HG03520 (cell line): Measurements from ENCODE around the gene SHF.
A peak's percentile ranks its signal among the peaks of the same experiment; 100 is the strongest.

Experiments used
- ATAC-seq: cut with Tn5 transposase; IDR thresholded peaks from one replicate; pipeline ENCODE4 v1.9.1; 2021; ENCODE audit warnings: mild to moderate bottlenecking, moderate library complexity; ENCODE audit not compliant: unreplicated experiment

Gene SHF

GRCh38 chr15:45200001-45200798, 12.4 kb upstream of the SHF start:
- ATAC-seq: peak; percentile 40

GRCh38 chr15:45199136-45199810, 11.5 kb upstream of the SHF start:
- ATAC-seq: peak; percentile 12

GRCh38 chr15:45198337-45199135, 10.8 kb upstream of the SHF start:
- peak; percentile 50 for ATAC-seq

- no peak for ATAC-seq
Observed at GRCh38 chr15:45197512-45197911, 9.7 kb upstream of the SHF start.

GRCh38 chr15:45187578-45187893, 230 bp downstream of the SHF start:
- ATAC-seq: no peak

- no peak for ATAC-seq
Observed at GRCh38 chr15:45186771-45187577, 792 bp downstream of the SHF start.

- ATAC-seq: no peak
Observed at GRCh38 chr15:45185903-45186770, 1.6 kb downstream of the SHF start.

GRCh38 chr15:45185069-45185779, 2.5 kb downstream of the SHF start:
- ATAC-seq: no peak

GRCh38 chr15:45184562-45185041, 3.2 kb downstream of the SHF start:
- ATAC-seq: no peak

- ATAC-seq: no peak
Observed at GRCh38 chr15:45183511-45183910, 4.3 kb downstream of the SHF start.

- ATAC-seq: no peak
Observed at GRCh38 chr15:45182996-45183395, 4.8 kb downstream of the SHF start.

GRCh38 chr15:45181491-45182285, 6.1 kb downstream of the SHF start:
- ATAC-seq: no peak

- no peak for ATAC-seq
Observed at GRCh38 chr15:45180648-45181436, 6.9 kb downstream of the SHF start.

- no peak for ATAC-seq
Observed at GRCh38 chr15:45180201-45180600, 7.6 kb downstream of the SHF start.

GRCh38 chr15:45179221-45179985, 8.4 kb downstream of the SHF start:
- no peak for ATAC-seq

GRCh38 chr15:45177285-45177684, 10.5 kb downstream of the SHF start:
- no peak for ATAC-seq

- no peak for ATAC-seq
Observed at GRCh38 chr15:45174577-45174976, 13.2 kb downstream of the SHF start.
